ENCODE data around the gene PPARG. TPM values are rescaled to one million over a fixed set of nuclear protein-coding genes. Genes with fewer than 3 reads are reported as not detected.

The PPARG gene
- total and polyA plus RNA-seq, 2 experiments from 2014 or later, result 0.49 to 0.76 TPM

DNA sequence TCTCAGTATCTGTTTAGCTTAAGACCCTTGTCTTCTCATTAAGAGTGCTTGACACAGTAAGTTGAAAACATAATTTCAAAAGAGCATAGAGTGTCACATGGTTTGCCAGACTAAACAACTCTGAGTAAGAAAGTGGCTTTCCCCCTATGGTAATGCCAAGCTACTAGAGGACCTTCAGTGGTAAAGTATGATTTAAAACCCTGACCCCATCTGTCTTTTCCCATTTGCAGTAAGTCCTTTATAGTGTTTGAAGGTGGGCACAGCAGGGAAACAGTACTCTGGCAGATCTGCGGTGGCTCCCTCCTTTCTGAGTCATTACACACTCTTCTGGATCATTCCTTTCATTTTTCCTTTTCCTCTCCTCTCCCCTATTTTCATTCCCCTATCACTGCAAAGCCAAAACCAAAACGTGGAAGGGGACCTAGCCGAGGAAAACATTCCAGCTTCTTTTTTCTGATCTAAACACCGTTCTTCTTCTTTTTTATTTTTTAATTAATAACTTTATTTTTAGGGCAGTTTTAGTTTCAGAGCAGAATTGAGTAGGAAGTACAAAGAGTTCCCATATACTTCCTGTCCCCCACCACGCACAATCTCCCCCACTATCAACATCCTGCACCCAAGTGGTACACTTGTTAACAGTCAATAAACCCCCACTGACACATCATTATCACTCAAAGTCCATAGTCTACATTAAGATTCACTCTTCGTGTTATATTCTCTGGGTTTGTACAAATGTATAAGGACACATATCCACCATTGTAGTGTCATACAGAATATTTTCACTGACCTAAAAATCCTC, 74.7 kb downstream of the PPARG start:
- H3K27ac ChIP-seq, result no peak overlapping the region
- in situ Hi-C loops (cut with MboI), result no loop called here
- no peaks in the 10 kb centered on the region for H3K27me3 ChIP-seq (replicated peaks; ENCODE audit: insufficient read depth)
- H3K4me2 ChIP-seq (ENCODE audit: unreplicated experiment), result no peak overlapping the region
- WGBS, 2 experiments (ENCODE audit: low coverage in 1 of 2, low lambda C conversion rate in 2 of 2, missing lambda C conversion rate in 2 of 2), result 64 to 66% methylated on average over 6 of the region's 6 CpGs
- no peak overlapping the region for H2AFZ ChIP-seq
- no peak overlapping the region for H3K9ac ChIP-seq
- H4K20me1 ChIP-seq (ENCODE audit: insufficient read depth), result no peaks in the 10 kb centered on the region
- no peaks in the 10 kb centered on the region for H3K9me2 ChIP-seq (ENCODE audit: insufficient read depth)
- DNase-seq, result no peak
- H3F3A ChIP-seq (ENCODE audit: insufficient read depth), result no peaks in the 10 kb centered on the region
- no peaks in the 10 kb centered on the region for H3K9me3 ChIP-seq (ENCODE audit: low read depth)
- no peaks in the 10 kb centered on the region for H3K79me2 ChIP-seq (ENCODE audit: insufficient read depth)
- H3K4me3 ChIP-seq, result no peak overlapping the region
- H3K36me3 ChIP-seq (ENCODE audit: low read depth), result no peaks in the 10 kb centered on the region
- TF ChIP-seq EZH2 (IDR thresholded peaks at IDR 0.05; ENCODE audit: insufficient read depth, poor library complexity, severe bottlenecking) (no peak), EZH2phosphoT487 (IDR thresholded peaks at IDR 0.05; ENCODE audit: insufficient read depth, low read depth) (no peak)
- H3K4me1 ChIP-seq (ENCODE audit: insufficient read depth), result no peaks in the 10 kb centered on the region

- WGBS, 2 experiments (ENCODE audit: low coverage in 1 of 2, low lambda C conversion rate in 2 of 2, missing lambda C conversion rate in 2 of 2), result 88 to 90% methylated on average over 3 of the region's 3 CpGs
- H2AFZ ChIP-seq, result no peak overlapping the region
- in situ Hi-C loops (cut with MboI), result no loop called here
Measured at GRCh38 chr3:12367346-12367745, 78.5 kb downstream of the PPARG start.

DNA sequence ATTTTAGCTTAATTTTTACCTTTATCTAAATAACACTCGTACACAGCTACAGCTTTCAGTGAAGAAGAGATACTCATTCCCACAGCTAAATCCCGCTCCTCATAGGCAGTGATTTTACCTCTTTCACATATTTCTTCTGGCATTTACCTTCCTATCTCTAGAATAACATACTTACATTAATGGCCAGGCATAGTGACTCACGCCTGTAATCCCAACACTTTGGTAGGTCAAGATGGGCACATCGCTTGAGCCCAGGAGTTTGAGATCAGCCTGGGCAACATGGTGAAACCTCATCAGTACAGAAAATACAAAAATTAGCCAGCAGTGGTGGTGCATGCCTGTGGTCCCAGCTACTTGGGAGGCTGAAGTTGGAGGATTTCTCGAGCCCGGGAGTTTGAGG, 80.2 kb downstream of the PPARG start:
- no peak overlapping the region for H2AFZ ChIP-seq
- no peaks in the 10 kb centered on the region for H3K27me3 ChIP-seq (replicated peaks; ENCODE audit: insufficient read depth)
- in situ Hi-C loops (cut with MboI), result no loop called here
- no peaks in the 10 kb centered on the region for H3K9me2 ChIP-seq (ENCODE audit: insufficient read depth)
- no peaks in the 10 kb centered on the region for H3K9me3 ChIP-seq (ENCODE audit: low read depth)
- H3K27ac ChIP-seq, result no peak overlapping the region
- no peaks in the 10 kb centered on the region for H3K79me2 ChIP-seq (ENCODE audit: insufficient read depth)
- no peaks in the 10 kb centered on the region for H4K20me1 ChIP-seq (ENCODE audit: insufficient read depth)
- H3K36me3 ChIP-seq (ENCODE audit: low read depth), result no peaks in the 10 kb centered on the region
- H3K4me2 ChIP-seq (ENCODE audit: unreplicated experiment), result no peak overlapping the region
- peaks cover 7% of the 10 kb centered on the region; the same call in 1 of the 2 replicates for H3K4me1 ChIP-seq (ENCODE audit: insufficient read depth)
- no peak overlapping the region for H3K9ac ChIP-seq
- peaks cover 4% of the 10 kb centered on the region; the same call in 1 of the 2 replicates for H3F3A ChIP-seq (ENCODE audit: insufficient read depth)
- DNase-seq, result no peak
- no peak overlapping the region for H3K4me3 ChIP-seq
- WGBS, 2 experiments (ENCODE audit: low coverage in 1 of 2, low lambda C conversion rate in 2 of 2, missing lambda C conversion rate in 2 of 2), result 83 to 92% methylated on average over 6 of the region's 6 CpGs
- TF ChIP-seq EZH2 (IDR thresholded peaks at IDR 0.05; ENCODE audit: insufficient read depth, poor library complexity, severe bottlenecking) (no peak), EZH2phosphoT487 (IDR thresholded peaks at IDR 0.05; ENCODE audit: insufficient read depth, low read depth) (no peak)

More at GRCh38 chr3:12367346-12367745, 78.5 kb downstream of the PPARG start:
- H3K9ac ChIP-seq, result no peak overlapping the region
- H3K9me3 ChIP-seq (ENCODE audit: low read depth), result no peaks in the 10 kb centered on the region
- H3K4me2 ChIP-seq (ENCODE audit: unreplicated experiment), result no peak overlapping the region
- no peak overlapping the region for H3K4me3 ChIP-seq
- no peaks in the 10 kb centered on the region for H3K27me3 ChIP-seq (replicated peaks; ENCODE audit: insufficient read depth)
- peaks cover 4% of the 10 kb centered on the region; the same call in 1 of the 2 replicates for H3F3A ChIP-seq (ENCODE audit: insufficient read depth)
- no peaks in the 10 kb centered on the region for H3K9me2 ChIP-seq (ENCODE audit: insufficient read depth)
- no peaks in the 10 kb centered on the region for H4K20me1 ChIP-seq (ENCODE audit: insufficient read depth)
- no peaks in the 10 kb centered on the region for H3K36me3 ChIP-seq (ENCODE audit: low read depth)
- H3K4me1 ChIP-seq (ENCODE audit: insufficient read depth), result peaks cover 7% of the 10 kb centered on the region; the same call in 1 of the 2 replicates
- TF ChIP-seq EZH2phosphoT487 (IDR thresholded peaks at IDR 0.05; ENCODE audit: insufficient read depth, low read depth) (no peak), EZH2 (IDR thresholded peaks at IDR 0.05; ENCODE audit: insufficient read depth, poor library complexity, severe bottlenecking) (no peak)
- no peaks in the 10 kb centered on the region for H3K79me2 ChIP-seq (ENCODE audit: insufficient read depth)
- no peak for DNase-seq
- no peak overlapping the region for H3K27ac ChIP-seq

DNA sequence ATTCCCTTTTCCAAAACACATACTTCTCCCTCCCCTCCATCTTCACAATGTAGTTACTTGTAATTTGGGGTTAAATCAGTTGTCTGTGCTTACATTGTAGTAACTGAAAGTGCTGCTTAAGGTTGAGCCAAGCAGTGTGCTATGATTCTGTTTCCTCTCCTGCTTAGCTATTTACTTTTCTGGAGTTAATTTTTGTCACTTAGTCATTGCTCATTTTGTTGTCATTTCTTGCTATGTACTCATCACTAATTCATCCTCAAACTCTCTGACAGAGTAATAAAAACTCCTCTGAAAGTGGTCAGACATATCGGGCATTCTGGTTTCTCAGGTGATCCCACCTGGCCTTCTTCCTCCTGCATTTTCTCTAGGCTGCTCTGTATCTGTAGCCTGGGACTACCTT, 80.7 kb downstream of the PPARG start:
- Histone ChIP-seq H3K36me3 (ENCODE audit: low read depth) (no peaks in the 10 kb centered on the region), H3K4me3 (no peak overlapping the region), H2AFZ (no peak overlapping the region), H3K27me3 (replicated peaks; ENCODE audit: insufficient read depth) (no peaks in the 10 kb centered on the region), H3K79me2 (ENCODE audit: insufficient read depth) (no peaks in the 10 kb centered on the region), H3K27ac (no peak overlapping the region), H3K9me2 (ENCODE audit: insufficient read depth) (no peaks in the 10 kb centered on the region), H3K4me1 (ENCODE audit: insufficient read depth) (peaks cover 7% of the 10 kb centered on the region; the same call in 1 of the 2 replicates), H3K9me3 (ENCODE audit: low read depth) (no peaks in the 10 kb centered on the region), H3K9ac (no peak overlapping the region), H4K20me1 (ENCODE audit: insufficient read depth) (no peaks in the 10 kb centered on the region), H3K4me2 (ENCODE audit: unreplicated experiment) (no peak overlapping the region), H3F3A (ENCODE audit: insufficient read depth) (peaks cover 4% of the 10 kb centered on the region; the same call in 1 of the 2 replicates)
- in situ Hi-C loops (cut with MboI), result no loop called here
- WGBS, 2 experiments (ENCODE audit: low coverage in 1 of 2, low lambda C conversion rate in 2 of 2, missing lambda C conversion rate in 2 of 2), result 5 to 11% methylated on average over 1 of the region's 1 CpG
- DNase-seq, result no peak
- no peak for TF ChIP-seq EZH2 (IDR thresholded peaks at IDR 0.05; ENCODE audit: insufficient read depth, poor library complexity, severe bottlenecking)
- no peak for TF ChIP-seq EZH2phosphoT487 (IDR thresholded peaks at IDR 0.05; ENCODE audit: insufficient read depth, low read depth)
